Middle frontal gyrus (tissue), 1 donor: ENCODE results near the gene MBD3L2.
"Not testable (repeated sequence)": the region's sequence is repeated elsewhere in the genome, so short reads cannot be mapped to it uniquely, and the experiment has no call there.

ENCODE experiments used
- DNase-seq: peaks from one replicate; pipeline ENCODE4 v3.0.0-alpha.2; 2015; ENCODE audit warnings: low spot score; ENCODE audit errors: extremely low spot score

Gene MBD3L2

DNA sequence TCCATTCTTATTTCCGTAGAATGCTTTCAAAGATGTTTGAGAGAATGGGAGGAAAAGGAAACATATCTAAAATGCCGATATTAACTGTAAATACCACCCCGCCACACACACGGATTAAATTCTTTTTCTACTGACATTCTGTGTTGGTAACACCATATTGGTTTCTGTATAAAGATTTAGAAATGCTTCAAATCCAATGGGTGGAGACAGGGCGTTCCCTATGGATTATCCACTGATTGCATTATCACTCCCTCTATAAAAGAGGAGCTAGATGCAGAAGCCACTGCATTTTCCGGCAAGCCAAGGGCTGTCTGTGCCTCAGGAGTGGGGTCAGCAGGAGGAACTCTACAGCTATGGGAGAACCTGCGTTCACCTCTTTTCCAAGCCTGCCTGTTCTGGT lies at the start of gene MBD3L2:
Gene MBD3L2 (plus strand): TSS at position 301 of the 400 bp plus-strand sequence. CDS start 53 bp downstream, at position 354.
- DNase-seq = not testable (repeated sequence)

DNA sequence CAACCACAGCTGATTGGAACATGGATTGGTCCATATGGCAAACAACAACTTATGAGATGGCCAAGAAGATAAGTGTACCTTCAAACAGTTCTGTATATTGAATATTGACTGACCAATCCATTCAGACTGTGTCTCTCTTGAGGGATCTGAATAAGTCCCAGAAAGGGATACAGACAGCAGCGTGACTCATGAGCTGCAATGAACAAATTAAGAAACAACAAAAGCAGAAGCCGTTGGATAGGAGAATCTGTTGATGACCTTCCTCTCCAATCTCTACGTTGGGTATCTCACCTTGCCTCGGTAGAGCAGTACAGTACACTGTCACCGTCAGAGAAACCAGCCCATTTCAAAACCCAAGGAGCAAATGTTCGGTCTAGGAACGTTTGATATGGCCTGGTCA lies 49.2 kb upstream of the MBD3L2 start:
- DNase-seq = no peak

DNA sequence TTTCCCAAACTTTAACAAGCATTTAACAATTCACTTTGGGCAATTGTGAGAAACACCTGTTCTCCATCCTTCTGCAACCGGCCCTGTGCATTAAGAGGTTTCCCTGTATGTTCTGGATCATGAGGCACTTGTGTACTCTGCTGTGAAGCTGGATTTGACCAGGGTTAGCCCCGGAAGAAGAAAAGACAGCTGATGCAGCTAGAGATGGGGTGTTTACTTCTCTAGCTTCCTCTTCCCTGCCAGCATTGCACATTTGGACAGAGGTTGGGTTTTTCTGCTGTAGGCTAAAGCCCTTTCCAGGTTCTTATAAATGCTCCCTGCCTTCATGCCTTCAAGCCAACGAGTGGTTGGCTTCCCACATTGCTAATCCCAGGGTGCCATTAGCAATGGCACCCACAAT lies 48.8 kb upstream of the MBD3L2 start:
- DNase-seq = no peak

DNA sequence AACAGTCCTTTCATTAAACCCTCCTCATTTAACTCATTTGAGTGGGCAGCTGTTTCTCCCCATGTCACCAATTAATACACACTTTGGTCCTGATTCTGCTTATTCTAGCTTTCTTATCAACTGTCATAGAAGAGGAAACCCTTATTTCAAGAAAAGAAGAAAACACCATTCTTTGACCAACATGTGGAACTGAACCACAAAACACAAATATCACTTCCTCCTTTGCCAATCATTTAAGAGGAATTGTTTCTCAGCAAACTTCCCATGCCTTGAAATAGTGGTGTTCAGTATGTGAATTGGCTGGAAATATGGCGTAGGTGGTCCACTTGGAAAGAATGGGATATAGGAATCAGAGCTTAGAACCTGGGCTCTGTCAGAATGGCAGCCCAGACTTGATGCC lies 48.3 kb upstream of the MBD3L2 start:
- DNase-seq = no peak

DNA sequence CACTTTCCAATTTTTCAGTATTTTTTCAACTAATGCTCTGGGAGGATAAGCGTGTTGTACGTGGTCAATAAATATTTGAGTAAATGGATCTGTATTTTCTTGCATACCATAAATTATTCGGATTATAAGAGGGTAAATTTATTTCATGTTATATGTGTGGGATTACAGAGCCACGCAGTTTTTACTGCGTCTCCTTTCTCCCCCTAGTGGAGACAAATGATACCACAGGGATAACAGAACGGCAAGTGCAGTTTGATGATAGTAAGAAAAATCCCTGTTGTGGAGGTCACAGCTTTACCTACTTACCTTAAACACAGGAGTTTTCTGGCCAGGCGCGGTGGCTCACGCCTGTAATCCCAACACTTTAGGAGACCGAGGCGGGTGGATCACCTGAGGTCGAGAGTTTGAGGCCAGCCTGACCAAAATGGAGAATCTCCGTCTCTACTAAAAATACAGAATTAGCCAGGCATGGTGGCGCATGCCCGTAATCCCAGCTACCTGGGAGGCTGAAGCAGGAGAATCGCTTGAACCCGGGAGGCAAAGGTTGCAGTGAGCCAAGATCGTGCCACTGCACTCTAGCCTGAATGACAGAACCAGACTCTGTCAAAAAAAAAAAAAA lies 44.7 kb upstream of the MBD3L2 start:
- no peak for DNase-seq

DNA sequence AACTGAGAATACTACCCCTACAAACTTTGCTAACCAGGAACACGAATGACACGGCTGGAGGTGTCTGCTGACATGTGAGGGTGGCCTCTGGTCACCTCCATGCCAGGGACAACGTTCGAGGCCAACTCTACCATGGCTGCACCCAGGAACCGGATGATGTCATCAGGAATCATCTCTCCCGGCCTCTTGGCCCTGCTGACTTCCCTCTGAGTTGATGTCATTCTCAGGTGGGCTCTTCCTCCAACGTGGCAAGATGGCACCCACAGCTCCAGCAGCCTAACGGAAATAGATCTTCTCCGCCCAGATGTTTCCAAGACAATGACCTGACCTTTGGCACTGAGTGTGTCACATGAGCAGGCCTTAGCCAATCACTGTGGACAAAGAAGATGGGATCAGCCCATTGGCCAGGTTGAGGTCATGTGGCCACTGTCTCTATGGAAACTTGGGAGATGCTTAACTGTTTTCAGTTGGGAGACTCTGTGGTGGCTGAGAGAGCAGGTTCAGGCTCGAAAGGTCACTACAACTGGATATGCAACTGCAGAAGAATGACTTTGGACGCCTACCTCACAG lies 42.9 kb upstream of the MBD3L2 start:
- no peak for DNase-seq

DNA sequence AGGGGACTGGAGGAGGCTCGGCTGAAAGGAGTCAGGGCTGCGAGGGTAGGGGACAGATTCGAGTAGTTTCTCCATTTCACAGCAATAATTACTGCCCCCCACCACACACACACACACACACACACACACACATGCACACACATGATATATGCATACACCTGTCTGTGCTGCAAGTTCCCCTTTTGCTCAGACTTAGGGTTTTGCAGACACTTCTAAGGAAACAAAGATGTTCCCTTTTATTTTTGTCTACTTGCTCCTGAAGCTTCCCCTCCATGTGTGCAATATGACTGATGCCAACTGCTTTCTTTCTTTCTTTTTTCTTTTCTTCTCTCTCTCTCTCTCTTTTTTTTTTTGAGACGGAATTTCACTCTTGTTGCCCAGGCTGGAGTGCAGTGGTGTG lies 41.3 kb upstream of the MBD3L2 start:
- DNase-seq = no peak

DNA sequence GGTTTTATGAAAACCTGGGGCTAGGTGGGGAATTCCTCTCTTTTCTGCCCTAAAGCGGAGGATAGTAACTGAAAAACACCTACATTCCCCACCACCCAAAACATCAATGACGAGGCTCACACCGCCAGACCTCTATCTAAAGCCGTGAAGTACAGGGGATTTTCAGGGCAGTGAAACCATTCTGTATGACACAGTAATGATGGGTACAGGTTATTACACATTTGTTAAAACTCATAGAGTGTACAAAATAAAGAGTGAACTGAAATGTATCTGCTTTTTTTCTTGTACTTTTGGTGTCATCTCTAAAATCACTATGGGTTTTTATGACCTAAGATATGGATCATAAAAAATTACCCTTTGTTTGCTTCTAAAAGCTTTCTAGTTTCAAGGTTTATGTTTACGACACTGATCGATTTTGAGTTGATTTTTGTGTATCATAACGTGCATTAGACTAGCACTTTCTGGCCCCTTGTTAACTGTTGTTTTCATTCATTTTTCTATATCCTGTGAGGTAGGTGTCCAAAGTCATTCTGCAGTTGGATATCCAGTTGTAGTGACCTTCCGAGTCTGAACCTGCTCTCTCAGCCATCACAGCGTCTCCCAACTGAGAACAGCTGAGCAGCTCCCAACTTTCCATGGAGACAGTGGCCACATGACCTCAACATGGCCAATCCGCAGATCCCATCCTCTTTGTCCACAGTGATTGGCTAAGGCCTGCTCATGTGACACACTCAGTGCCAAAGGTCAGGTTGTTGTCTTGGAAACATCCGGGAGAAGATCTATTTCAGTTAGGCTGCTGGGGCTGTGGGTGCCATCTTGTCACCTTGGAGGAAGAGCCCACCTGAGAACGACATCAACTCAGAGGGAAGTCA lies 38.2 kb upstream of the MBD3L2 start:
- no peak for DNase-seq

DNA sequence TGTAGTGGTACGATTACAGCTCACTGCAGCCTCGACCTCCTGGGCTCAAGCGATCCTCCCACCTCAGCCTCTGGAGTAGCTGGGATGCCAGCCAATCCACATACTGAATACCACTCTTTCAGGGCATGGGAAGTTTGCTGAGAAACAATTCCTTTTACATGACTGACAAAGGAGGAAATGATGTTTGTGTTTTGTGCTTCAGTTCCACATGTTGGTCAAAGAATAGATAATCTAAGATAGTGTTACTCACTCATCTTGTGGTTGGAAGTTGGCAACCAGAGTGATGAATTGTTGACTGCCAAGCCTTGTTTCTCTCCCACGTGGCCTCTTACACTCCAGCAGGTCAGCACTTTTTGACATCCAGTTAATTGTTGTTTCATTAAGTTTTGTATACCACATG lies 35.4 kb upstream of the MBD3L2 start:
- no peak for DNase-seq

DNA sequence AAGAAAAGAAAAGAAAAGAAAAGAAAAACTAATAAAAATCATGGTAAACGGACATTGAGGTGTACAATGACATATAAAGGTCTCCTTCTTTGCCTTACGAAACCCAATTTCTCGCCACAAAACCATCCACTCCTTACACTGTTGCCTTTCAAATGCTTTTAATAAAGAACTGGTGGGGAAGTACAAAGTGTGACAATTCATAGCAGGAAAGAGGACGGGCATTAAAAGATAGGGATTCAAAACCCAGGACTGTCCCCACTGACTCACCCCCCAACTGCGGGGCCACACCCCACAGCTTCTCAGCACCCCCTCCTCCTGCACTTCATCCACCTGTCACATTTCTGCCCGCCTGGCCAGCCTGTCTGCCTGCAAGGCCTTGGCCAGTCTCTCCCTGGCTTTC lies 30.3 kb upstream of the MBD3L2 start:
- no peak for DNase-seq

DNA sequence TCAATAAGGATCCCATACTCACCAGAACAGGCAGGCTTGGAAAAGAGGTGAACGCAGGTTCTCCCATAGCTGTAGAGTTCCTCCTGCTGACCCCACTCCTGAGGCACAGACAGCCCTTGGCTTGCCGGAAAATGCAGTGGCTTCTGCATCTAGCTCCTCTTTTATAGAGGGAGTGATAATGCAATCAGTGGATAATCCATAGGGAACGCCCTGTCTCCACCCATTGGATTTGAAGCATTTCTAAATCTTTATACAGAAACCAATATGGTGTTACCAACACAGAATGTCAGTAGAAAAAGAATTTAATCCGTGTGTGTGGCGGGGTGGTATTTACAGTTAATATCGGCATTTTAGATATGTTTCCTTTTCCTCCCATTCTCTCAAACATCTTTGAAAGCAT lies 27.8 kb upstream of the MBD3L2 start, which contains the start of gene MBD3L2B:
Gene MBD3L2B (minus strand): TSS at position 101 of the 400 bp plus-strand sequence. CDS start 34 bp downstream, at position 67.
- DNase-seq = not testable (repeated sequence)

DNA sequence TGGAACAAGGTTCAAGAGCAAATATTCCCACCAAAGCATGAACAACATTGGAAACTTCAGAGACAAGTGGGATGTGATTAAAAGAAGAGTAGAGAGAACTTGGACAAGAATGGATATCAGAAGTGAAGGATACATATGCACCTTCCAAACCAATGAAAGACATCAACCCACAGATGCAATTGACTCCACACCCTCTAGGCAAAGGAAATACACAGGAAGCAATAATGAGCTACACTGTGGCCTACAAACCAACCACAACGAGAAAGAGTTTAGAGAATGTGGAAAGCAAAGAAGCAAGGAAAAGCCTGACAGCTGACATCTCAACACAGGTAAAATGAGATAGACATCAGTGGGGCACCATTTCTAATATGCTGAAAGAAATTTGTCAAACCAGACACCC lies 20.3 kb upstream of the MBD3L2 start:
- DNase-seq = not testable (repeated sequence)

DNA sequence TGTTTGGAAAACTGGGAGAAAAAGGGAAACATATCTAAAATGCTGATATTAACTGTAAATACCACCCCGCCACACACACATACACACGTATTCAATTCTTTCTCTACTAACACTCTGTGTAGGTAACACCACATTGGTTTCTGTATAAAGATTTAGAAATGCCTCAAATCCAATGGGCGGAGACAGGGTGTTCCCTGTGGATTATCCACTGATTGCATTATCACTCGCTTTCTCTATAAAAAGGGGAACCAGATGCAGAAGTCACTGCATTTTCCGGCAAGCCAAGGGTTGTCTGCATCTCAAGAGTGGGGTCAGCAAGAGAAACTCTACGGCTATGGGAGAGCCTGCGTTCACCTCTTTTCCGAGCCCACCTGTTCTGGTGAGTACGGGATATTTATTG lies 18.8 kb upstream of the MBD3L2 start, which contains the start of gene MBD3L5:
Gene MBD3L5 (plus strand): TSS at position 301 of the 400 bp plus-strand sequence. CDS start 34 bp downstream, at position 335.
- DNase-seq = not testable (repeated sequence)

DNA sequence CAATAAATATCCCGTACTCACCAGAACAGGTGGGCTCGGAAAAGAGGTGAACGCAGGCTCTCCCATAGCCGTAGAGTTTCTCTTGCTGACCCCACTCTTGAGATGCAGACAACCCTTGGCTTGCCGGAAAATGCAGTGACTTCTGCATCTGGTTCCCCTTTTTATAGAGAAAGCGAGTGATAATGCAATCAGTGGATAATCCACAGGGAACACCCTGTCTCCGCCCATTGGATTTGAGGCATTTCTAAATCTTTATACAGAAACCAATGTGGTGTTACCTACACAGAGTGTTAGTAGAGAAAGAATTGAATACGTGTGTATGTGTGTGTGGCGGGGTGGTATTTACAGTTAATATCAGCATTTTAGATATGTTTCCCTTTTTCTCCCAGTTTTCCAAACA lies 9.0 kb upstream of the MBD3L2 start, which contains the start of gene MBD3L4:
Gene MBD3L4 (minus strand): TSS at position 101 of the 400 bp plus-strand sequence. CDS start 35 bp downstream, at position 66.
- DNase-seq = not testable (repeated sequence)

DNA sequence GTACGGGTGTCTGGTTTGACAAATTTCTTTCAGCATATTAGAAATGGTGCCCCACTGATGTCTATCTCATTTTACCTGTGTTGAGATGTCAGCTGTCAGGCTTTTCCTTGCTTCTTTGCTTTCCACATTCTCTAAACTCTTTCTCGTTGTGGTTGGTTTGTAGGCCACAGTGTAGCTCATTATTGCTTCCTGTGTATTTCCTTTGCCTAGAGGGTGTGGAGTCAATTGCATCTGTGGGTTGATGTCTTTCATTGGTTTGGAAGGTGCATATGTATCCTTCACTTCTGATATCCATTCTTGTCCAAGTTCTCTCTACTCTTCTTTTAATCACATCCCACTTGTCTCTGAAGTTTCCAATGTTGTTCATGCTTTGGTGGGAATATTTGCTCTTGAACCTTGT lies 7.6 kb upstream of the MBD3L2 start:
- DNase-seq = not testable (repeated sequence)

DNA sequence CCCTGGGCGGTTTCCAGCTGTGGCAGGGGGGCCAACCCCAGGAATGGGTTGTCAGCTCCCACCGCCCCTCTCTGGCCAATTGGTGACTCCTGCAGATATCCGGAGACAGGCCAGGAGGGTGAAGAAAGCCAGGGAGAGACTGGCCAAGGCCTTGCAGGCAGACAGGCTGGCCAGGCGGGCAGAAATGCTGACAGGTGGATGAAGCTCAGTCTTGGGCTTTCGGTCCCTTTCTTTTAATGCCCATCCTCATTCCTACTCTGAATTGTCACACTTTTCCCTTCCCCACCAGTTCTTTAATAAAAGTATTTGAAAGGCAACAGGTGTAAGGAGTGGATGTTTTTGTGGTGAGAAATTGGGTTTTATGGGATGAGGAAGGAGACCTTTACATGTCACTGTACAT lies 2.3 kb downstream of the MBD3L2 start:
- DNase-seq = not testable (repeated sequence)

DNA sequence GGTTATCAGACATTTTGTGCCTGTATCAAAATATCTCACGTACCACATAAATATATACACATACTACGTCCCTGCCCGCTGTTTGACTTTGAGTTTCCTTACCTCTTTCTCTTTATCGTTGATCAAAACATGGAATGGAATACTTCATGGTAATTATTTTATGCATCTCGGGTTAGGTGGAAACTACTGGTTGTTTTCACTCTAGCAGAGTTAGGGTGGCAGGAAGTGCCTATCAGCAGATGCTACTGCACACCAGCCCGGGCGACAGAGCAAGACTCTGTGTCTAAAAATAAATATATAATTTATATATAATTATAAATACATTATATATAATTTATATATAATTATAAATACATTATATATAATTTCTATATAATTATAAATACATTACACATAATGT lies 3.8 kb downstream of the MBD3L2 start:
- not testable (repeated sequence) for DNase-seq

DNA sequence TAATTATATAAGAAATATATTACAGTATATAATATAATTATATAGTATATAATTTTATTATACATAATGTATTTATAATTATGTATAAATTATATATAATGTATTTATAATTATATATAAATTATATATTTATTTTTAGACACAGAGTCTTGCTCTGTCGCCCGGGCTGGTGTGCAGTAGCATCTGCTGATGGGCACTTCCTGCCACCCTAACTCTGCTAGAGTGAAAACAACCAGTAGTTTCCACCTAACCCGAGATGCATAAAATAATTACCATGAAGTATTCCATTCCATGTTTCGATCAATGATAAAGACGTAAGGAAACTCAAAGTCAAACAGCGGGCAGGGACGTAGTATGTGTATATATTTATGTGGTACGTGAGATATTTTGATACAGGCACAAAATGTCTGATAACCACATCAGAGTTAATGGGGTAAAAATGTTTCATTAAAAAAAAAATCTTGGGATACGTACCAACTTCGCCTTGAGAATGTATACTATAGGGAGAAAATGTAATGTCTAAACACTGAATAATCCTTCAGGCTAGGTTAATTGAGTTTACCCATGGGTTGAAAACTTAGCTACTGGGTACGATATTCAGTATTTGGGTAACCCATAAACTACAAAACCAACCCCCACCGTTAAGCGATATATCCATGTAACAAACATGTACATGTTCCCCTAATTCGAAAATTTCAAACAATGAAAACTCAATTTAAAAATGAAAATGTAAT lies 5.7 kb downstream of the MBD3L2 start:
- not testable (repeated sequence) for DNase-seq

DNA sequence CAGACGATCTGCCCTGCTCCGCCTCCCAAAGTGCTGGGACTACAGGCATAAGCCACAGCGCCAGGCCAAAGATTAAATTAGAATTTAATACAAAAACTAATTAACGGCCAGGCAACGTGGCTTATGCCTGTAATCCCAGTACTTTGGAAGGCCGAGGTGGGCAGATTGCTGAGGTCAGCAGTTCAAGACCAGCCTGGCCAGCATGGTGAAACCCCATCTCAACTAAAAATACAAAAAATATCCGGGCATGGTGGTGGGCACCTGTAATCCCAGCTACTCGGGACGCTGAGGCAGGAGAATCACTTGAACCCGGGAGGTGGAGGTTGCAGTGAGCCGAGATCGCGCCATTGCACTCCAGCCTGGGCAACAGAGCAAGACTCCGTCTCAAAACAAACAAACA lies 6.6 kb downstream of the MBD3L2 start:
- DNase-seq = not testable (repeated sequence)

DNA sequence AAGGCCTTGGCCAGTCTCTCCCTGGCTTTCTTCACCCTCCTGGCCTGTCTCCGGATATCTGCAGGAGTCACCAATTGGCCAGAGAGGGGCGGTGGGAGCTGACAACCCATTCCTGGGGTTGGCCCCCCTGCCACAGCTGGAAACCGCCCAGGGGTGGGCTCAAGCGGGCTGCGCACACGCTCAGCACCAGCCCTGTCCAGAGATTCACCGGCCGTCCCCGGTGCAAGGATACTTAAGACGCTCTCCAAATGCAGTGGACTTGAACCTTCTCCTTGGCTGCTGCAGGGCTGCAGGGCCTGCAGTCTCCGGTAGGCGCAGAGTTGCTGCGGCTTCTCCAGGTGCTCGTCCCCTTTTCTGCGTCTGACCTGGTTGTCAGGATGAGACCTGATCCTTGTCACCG lies 7.2 kb downstream of the MBD3L2 start:
- DNase-seq = not testable (repeated sequence)

DNA sequence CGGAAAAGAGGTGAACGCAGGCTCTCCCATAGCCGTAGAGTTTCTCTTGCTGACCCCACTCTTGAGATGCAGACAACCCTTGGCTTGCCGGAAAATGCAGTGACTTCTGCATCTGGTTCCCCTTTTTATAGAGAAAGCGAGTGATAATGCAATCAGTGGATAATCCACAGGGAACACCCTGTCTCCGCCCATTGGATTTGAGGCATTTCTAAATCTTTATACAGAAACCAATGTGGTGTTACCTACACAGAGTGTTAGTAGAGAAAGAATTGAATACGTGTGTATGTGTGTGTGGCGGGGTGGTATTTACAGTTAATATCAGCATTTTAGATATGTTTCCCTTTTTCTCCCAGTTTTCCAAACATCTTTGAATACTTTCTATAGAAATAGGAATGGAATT lies 9.5 kb downstream of the MBD3L2 start, which contains the start of gene MBD3L3:
Gene MBD3L3 (minus strand): TSS at position 101 of the 400 bp plus-strand sequence. CDS start 71 bp downstream, at position 30.
- not testable (repeated sequence) for DNase-seq
